Activated T-helper 1 cell treated with anti-CD3 and anti-CD28 coated beads, Interleukin-12 subunit alpha, Interleukin-12 subunit beta, Interleukin-2, Interleukin-4 antibody, amounts not matched to agents 30 ng/mL and 10 ng/mL and 1 ng/mL, durations not matched to agents 14 hours and 24 hours and 36 hours (primary cell): ENCODE results near the gene DPH2. TPM values are rescaled to one million over a fixed set of nuclear protein-coding genes. Genes with fewer than 3 reads are reported as not detected.

ENCODE experiments used
- DNase-seq: peaks from one replicate; pipeline ENCODE4 v3.0.0; 2021; ENCODE audit warnings: low spot score
- H3K27ac Mint-ChIP-seq: one replicate; pipeline ENCODE4 v1.8.0; 2021; ENCODE audit warnings: mild to moderate bottlenecking, mixed read lengths
- H3K27me3 Mint-ChIP-seq: one replicate; pipeline ENCODE4 v1.8.0; 2022; ENCODE audit warnings: mild to moderate bottlenecking, moderate library complexity, mixed read lengths; ENCODE audit not compliant: insufficient read depth
- H3K36me3 Mint-ChIP-seq: one replicate; pipeline ENCODE4 v1.8.0; 2021; ENCODE audit warnings: low read depth, mixed read lengths
- H3K4me1 Mint-ChIP-seq: one replicate; pipeline ENCODE4 v1.8.0; 2021; ENCODE audit warnings: low read depth, mixed read lengths
- H3K4me3 Mint-ChIP-seq: one replicate; pipeline ENCODE4 v1.8.0; 2021; ENCODE audit warnings: mild to moderate bottlenecking, moderate library complexity, mixed read lengths
- H3K9me3 Mint-ChIP-seq: one replicate; pipeline ENCODE4 v1.8.0; 2021; ENCODE audit warnings: mixed read lengths
- intact Hi-C: fragments of 100-400 bp; cut with micrococcal nuclease; formaldehyde crosslinking; loops from one replicate; pipeline ENCODE4 v1.15.1; 2024
- total RNA-seq: library from RNA; stranded (reverse); gene quantifications from 2 replicates; pipeline ENCODE4 v1.2.3, GENCODE V29; 2022

The DPH2 gene
- total RNA-seq, 1 donor from 2014 or later = 74.8 TPM

DNA sequence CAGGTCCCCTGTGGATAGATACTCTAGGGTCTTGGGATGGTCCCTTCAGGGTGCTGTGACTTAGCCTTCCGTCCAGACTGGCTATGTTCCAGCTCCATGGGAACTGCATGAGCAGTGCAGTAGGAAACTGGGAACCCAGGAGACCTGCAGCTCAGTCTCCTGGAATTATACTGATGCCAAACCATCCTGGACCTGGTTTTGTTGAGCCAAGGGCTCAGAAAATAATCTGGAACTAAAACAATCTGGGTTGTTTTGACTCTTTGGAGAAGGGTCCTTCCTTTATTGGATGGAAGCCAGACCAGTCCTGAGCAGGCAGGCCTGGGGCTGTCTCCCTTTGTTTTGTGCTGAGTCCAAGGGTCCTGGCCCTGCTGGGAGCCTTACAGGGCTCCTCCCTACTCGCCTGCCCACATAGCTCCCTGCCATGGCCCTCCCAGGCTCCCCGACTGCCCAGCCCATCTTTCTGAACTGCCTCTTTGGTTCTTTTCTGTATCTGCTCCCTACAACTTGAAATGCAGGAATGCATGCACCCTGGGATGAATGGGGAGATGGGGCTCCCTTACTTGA is 21.9 kb upstream of the DPH2 start:
- DNase-seq = no peak
- no peaks in the 10 kb centered on the region for H3K9me3 Mint-ChIP-seq
- peaks cover 13% of the 10 kb centered on the region for H3K36me3 Mint-ChIP-seq
- intact Hi-C loops = loop anchor here (2.0 kb wide), 1 partner anchor 417 kb away; the partner anchor contains the start of gene PTPRF
- H3K4me3 Mint-ChIP-seq = peak overlapping the region; percentile 97
- peak overlapping the region; percentile 61 for H3K27ac Mint-ChIP-seq
- no peaks in the 10 kb centered on the region for H3K27me3 Mint-ChIP-seq
- peaks cover 48% of the 10 kb centered on the region for H3K4me1 Mint-ChIP-seq

DNA sequence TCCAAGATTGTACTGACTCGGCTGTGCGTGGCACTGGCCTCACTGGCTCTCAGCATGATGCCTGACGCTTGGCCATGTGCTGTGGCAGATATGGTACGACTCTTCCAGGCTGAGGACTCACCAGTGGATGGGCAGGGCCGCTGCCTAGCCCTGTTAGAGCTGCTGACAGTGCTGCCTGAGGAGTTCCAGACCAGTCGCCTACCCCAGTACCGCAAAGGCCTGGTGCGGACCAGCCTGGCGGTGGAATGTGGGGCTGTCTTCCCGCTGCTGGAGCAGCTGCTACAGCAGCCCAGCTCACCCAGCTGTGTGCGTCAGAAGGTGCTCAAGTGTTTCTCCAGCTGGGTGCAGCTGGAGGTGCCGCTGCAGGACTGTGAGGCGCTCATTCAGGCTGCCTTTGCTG is 20.1 kb upstream of the DPH2 start:
- Mint-ChIP-seq H3K27ac (no peak overlapping the region), H3K4me1 (peaks cover 42% of the 10 kb centered on the region), H3K27me3 (no peaks in the 10 kb centered on the region), H3K36me3 (peaks cover 11% of the 10 kb centered on the region), H3K4me3 (peak overlapping the region; percentile 31), H3K9me3 (no peaks in the 10 kb centered on the region)
- intact Hi-C loops = no loop called here
- no peak for DNase-seq

DNA sequence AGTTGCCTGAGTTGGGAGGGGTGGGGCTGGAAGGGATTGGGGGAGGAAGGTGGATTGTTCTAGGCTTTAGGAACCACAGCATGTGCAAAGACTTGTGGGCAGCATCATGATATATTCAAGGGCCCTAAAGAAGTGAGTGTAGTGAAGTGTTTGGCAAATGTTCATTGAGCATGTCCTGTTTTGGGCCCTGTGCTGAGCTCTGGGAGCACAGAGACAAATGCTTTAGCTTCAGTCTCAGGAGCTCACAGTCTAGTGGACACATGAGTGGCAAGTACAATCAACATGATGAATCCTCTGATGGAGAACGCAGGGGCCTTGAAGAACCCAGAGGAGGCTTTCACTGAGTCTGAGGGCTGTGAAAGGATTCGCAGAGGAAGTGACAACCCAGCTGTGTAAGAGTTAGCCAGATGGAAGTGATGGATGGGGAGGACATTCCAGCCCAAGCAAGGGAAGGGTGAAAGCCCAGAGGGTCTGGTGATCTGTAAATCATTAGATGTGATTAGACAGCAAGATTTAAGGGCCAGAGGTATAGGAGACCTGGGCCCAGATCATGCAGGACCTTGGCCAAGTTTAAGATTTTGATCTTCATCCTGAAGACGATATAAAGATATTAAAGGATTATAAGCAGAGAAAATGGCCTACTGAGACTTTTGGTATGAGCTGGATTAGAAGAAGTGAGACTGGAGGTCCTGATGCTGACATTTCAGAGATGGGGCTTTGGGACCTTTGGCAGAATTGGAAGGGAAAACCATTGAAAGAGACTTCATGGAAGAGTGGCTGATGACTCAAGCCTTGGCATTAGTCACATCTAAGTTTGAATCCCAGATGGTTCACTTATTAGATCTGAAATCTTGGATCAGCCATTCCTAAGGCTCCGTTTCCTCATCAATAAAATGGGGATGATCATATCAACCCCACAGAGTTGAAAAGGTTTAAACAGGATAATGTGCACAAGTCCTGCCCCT is 18.5 kb upstream of the DPH2 start:
- Mint-ChIP-seq H3K4me3 (no peak overlapping the region), H3K36me3 (peaks cover 8% of the 10 kb centered on the region), H3K27ac (no peak overlapping the region), H3K4me1 (peaks cover 26% of the 10 kb centered on the region), H3K27me3 (no peaks in the 10 kb centered on the region), H3K9me3 (no peaks in the 10 kb centered on the region)
- intact Hi-C loops = no loop called here
- no peak for DNase-seq

DNA sequence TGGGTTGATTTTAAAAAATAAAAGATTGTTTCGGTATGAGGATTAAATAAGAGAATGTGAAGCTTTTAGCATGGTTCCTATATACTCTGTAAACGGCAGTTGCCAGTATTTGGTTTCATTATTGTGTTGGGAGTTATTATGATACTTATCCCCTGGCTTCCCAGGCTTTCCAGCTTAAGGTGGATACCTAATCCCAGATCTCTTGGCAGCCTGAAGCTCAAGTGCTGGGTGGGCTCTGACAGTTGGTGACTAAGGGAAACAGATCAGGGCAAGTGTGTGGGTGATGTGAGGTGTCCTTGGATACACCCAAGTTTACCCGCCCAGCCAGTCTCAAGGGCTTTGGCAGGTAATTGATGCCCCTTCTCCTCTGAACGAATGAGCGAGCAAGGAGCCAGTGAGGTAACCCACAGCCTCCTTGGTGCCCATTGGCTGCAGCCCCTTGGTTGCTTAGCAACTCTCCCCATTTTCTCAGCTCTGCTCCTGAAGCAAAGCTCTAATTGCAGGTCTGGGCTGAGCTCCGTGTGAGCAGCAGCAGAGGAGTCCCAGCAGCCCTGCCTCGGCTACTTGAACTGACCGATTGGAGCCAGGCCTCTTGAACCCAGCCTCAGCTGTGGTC is 17.0 kb upstream of the DPH2 start:
- H3K4me1 Mint-ChIP-seq = peaks cover 22% of the 10 kb centered on the region
- no peaks in the 10 kb centered on the region for H3K27me3 Mint-ChIP-seq
- H3K36me3 Mint-ChIP-seq = peaks cover 11% of the 10 kb centered on the region
- intact Hi-C loops = no loop called here
- no peak overlapping the region for H3K27ac Mint-ChIP-seq
- no peak overlapping the region for H3K4me3 Mint-ChIP-seq
- DNase-seq = no peak
- H3K9me3 Mint-ChIP-seq = no peaks in the 10 kb centered on the region

DNA sequence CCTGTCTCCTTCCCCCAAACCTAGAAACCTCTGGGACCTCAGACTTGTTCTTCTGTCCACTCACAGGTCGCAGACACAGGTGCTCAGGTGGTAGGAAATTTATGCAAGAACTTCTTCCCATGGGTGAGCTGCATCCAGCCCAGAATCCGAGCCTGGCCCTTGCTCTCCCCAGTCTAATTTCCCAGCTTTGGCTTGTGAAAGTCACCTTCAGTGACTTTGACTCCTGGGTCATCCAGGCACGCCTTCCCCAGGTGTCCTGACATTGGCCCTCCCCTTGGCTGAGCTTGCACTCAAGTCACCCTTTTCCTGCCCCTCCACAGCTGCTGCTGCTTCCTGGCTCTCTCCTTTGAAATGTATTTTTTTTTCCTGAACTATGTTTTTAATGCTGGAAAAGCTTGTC is 16.4 kb upstream of the DPH2 start:
- H3K27ac Mint-ChIP-seq = no peak overlapping the region
- H3K4me1 Mint-ChIP-seq = peaks cover 17% of the 10 kb centered on the region
- no peaks in the 10 kb centered on the region for H3K27me3 Mint-ChIP-seq
- DNase-seq = no peak
- no peak overlapping the region for H3K4me3 Mint-ChIP-seq
- peaks cover 13% of the 10 kb centered on the region for H3K36me3 Mint-ChIP-seq
- H3K9me3 Mint-ChIP-seq = no peaks in the 10 kb centered on the region
- intact Hi-C loops = no loop called here

DNA sequence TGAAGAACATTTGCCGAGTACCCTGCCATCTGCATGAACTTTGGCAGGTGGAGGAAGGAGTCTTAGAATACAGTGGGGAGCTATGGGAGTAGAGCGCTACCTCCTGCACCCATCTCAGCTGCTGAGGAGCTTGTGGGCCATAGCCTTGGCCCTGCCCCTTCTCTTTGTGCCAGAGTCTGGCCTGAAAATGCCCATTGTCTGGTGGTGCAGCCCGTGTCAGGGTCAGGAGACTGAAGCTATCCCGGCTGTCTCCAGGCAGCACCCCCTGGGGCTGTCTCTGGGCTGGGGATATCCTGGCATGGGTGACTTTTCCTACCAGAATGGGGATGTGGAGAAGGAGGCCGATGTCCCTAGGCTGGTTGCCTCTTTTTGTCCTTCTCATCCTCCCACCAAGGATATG is 15.8 kb upstream of the DPH2 start:
- H3K9me3 Mint-ChIP-seq = no peaks in the 10 kb centered on the region
- H3K4me1 Mint-ChIP-seq = peaks cover 12% of the 10 kb centered on the region
- H3K36me3 Mint-ChIP-seq = peaks cover 14% of the 10 kb centered on the region
- H3K27me3 Mint-ChIP-seq = no peaks in the 10 kb centered on the region
- intact Hi-C loops = no loop called here
- H3K4me3 Mint-ChIP-seq = no peak overlapping the region
- DNase-seq = no peak
- H3K27ac Mint-ChIP-seq = no peak overlapping the region

DNA sequence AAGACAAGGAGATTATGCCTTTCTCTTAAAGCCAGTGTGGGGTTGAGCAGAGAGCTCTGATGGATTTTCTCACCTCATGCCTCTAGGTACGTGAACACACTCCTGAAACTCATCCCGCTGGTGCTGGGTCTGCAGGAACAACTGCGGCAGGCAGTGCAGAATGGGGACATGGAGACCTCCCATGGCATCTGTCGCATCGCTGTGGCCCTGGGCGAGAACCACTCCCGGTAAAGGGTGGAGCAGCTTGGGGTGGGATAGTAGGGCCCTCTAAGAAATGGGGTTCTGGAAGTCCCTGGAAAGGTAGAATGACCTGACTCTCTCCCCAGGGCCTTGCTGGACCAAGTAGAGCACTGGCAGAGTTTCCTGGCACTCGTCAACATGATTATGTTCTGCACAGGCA is 13.6 kb upstream of the DPH2 start:
- Mint-ChIP-seq H3K27ac (no peak overlapping the region), H3K27me3 (no peaks in the 10 kb centered on the region), H3K36me3 (peaks cover 9% of the 10 kb centered on the region), H3K4me3 (no peak overlapping the region), H3K9me3 (no peaks in the 10 kb centered on the region), H3K4me1 (no peaks in the 10 kb centered on the region)
- no peak for DNase-seq
- intact Hi-C loops = no loop called here

DNA sequence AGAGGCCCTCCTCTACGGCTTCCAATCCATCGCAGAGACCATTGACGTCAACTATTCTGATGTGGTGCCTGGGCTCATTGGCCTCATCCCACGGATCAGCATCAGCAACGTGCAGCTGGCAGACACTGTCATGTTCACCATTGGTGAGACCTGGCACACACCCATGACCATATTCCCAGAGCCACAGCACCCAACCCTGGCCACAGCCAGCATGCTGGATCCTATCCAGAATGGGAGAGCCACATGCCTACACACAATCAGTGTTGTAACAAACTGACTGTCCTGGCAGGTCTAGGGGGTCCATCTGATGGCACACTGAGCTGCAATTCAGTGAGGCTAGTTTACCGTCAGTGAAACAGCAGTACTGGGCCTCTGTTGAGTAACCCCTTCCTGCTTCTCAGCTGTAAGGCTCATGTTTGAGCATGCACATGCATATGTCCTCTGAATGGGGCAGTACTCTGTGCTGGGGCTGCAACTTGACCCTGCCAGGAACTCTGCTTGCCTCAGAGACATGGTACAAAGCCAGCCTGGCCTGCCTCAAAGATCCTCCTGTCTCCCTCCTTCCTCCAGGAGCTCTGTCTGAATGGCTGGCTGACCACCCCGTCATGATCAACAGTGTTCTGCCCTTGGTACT is 12.3 kb upstream of the DPH2 start:
- DNase-seq = no peak
- H3K4me1 Mint-ChIP-seq = no peaks in the 10 kb centered on the region

DNA sequence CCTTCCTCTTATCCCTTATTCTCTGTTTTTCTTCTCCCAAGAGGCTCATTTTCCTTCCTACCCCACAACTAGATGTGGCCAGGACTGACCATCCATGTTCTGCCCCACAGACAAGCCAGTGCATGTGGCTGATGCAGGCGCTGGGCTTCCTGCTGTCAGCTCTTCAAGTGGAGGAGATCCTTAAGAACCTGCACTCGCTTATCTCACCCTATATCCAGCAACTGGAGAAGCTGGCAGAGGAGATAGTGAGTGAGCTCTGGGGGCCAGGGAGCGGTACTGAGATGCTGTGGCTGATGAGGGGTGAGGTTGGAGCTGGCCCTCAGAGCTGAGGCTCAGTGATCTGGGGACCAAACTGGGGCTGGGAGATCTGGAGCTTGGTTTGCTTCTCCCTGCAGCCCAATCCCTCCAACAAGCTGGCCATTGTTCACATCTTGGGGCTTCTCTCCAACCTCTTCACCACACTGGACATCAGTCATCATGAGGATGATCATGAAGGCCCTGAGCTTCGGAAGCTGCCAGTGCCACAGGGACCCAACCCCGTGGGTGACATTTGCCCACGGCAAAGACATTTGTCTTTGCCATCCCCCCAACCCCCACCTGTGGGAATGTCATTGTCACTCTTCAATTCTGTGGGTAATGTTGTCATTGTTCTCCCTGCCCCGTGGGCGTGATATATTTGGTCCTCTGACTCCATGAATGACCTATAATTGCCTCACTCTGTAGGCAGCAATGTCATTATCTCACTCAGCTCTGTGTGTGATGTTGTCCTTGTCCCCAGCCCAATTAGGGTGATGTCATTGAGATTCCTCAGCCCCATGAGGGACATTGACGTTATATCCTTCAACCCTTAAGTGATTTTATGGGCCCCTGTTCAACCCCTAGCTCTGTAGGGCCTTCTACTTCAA is 11.2 kb upstream of the DPH2 start:
- no peaks in the 10 kb centered on the region for H3K4me1 Mint-ChIP-seq
- H3K27ac Mint-ChIP-seq = no peak overlapping the region
- DNase-seq = no peak
- no peak overlapping the region for H3K4me3 Mint-ChIP-seq
- intact Hi-C loops = no loop called here
- no peaks in the 10 kb centered on the region for H3K27me3 Mint-ChIP-seq
- H3K9me3 Mint-ChIP-seq = no peaks in the 10 kb centered on the region
- peaks cover 18% of the 10 kb centered on the region for H3K36me3 Mint-ChIP-seq

More for the DNA sequence above, 12.3 kb upstream of the DPH2 start:
- H3K9me3 Mint-ChIP-seq = no peaks in the 10 kb centered on the region
- peaks cover 14% of the 10 kb centered on the region for H3K36me3 Mint-ChIP-seq
- intact Hi-C loops = no loop called here
- no peak overlapping the region for H3K27ac Mint-ChIP-seq
- no peak overlapping the region for H3K4me3 Mint-ChIP-seq
- no peaks in the 10 kb centered on the region for H3K27me3 Mint-ChIP-seq

DNA sequence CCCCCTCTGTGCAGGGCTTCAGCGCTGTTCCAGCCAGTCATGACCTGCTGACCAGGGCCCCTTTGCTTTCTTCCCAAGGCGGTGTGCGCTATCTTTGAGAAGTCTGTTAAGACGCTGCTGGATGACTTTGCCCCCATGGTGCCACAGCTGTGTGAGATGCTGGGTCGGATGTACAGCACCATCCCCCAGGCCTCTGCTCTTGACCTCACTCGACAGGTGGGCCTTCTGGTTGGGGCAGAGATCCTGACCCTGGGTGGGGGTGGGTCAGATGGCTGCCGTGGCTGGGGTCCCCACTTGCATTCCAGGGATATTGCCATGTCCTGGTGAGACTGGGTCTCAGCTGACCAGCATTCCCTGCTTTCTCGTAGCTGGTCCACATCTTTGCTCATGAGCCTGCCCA is 9.0 kb upstream of the DPH2 start:
- Mint-ChIP-seq H3K4me1 (no peaks in the 10 kb centered on the region), H3K4me3 (no peak overlapping the region), H3K27me3 (no peaks in the 10 kb centered on the region), H3K9me3 (no peaks in the 10 kb centered on the region), H3K36me3 (peaks cover 18% of the 10 kb centered on the region), H3K27ac (no peak overlapping the region)
- DNase-seq = no peak
- intact Hi-C loops = no loop called here

DNA sequence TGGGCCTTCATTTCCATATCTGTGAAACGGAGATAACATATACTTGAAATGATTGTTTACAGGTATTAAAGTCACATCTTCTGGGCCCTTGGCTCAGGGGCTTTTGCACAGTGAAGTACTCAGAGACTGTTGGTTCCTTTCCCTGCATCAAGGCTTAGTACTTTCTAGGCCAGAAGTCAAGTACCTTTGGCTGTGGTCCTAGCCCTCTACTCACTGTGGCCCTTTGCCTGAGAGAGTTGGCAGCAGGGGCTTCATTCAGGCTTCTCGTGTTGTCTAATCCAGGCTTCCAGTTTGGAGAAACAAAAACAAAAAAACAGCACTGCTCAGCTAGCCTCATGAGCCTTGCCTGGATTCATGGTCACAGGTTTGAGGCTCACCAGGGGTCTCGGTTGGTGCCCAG is 8.1 kb upstream of the DPH2 start:
- Mint-ChIP-seq H3K4me1 (no peaks in the 10 kb centered on the region), H3K4me3 (no peak overlapping the region), H3K36me3 (peaks cover 19% of the 10 kb centered on the region), H3K9me3 (no peaks in the 10 kb centered on the region), H3K27ac (no peak overlapping the region), H3K27me3 (no peaks in the 10 kb centered on the region)
- intact Hi-C loops = no loop called here
- DNase-seq = no peak

DNA sequence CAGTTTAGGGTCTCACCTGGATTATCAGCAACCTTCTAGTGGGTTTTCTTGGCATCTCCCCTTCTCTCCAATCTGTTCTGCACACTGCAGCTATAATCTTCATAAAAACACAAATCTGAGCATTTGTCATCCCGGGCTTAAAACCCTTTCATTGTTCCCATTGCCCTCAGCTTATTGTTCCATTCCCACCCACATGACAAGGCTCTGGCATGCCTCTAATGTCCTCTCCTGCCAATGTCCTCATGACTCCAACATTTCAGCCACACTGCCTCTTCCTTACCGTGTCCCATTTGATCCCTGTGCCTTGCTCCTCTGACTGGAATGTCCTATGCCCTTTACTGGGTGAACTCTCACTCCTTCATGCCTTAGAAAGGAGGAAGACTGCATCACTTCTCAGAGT is 7.5 kb upstream of the DPH2 start:
- H3K36me3 Mint-ChIP-seq = peaks cover 17% of the 10 kb centered on the region
- no peaks in the 10 kb centered on the region for H3K4me1 Mint-ChIP-seq
- no peaks in the 10 kb centered on the region for H3K9me3 Mint-ChIP-seq
- intact Hi-C loops = no loop called here
- DNase-seq = no peak
- no peaks in the 10 kb centered on the region for H3K27me3 Mint-ChIP-seq
- H3K4me3 Mint-ChIP-seq = no peak overlapping the region
- H3K27ac Mint-ChIP-seq = no peak overlapping the region
